Activated naive CD4-positive, alpha-beta T cell treated with anti-CD3 and anti-CD28 coated beads, Interleukin-2, amount 10 ng/mL, durations not matched to agents 7 days and 5 days (primary cell): ENCODE measurements around the gene SLC38A8.

Source experiments
- CTCF ChIA-PET: fragments of 350-600 bp; sonication (Branson Sonifier 250); formaldehyde crosslinking; loops from one replicate; lab custom pipeline; 2021; ENCODE audit warnings: antibody characterized with exemption; lab: Charles Lee
- DNase-seq: peaks from one replicate; pipeline ENCODE4 v3.0.0-alpha.2; 2020
- H3K27ac Mint-ChIP-seq: one replicate; pipeline ENCODE4 v1.8.0; 2021; ENCODE audit warnings: mild to moderate bottlenecking, moderate library complexity, mixed read lengths
- H3K27me3 Mint-ChIP-seq: one replicate; pipeline ENCODE4 v1.8.0; 2021; ENCODE audit warnings: mild to moderate bottlenecking, mixed read lengths
- H3K36me3 Mint-ChIP-seq: one replicate; pipeline ENCODE4 v1.8.0; 2021; ENCODE audit warnings: mixed read lengths
- H3K4me1 Mint-ChIP-seq: one replicate; pipeline ENCODE4 v1.8.0; 2021; ENCODE audit warnings: mixed read lengths
- H3K4me3 Mint-ChIP-seq: one replicate; pipeline ENCODE4 v1.8.0; 2021; ENCODE audit warnings: mild to moderate bottlenecking, moderate library complexity, mixed read lengths
- H3K9me3 Mint-ChIP-seq: one replicate; pipeline ENCODE4 v1.8.0; 2021; ENCODE audit warnings: mixed read lengths

Gene SLC38A8

GRCh38 chr16:84042308-84042878 is at the start of gene SLC38A8:
Gene SLC38A8, minus strand, starts transcription at chr16:84042795. Its CDS starts 638 bp downstream, at chr16:84042157.
- H3K27ac Mint-ChIP-seq, result no peak within 1 kb of the TSS
- no peak for DNase-seq
- H3K36me3 Mint-ChIP-seq, result no peaks in the 10 kb centered on the region
- no peaks in the 10 kb centered on the region for H3K4me1 Mint-ChIP-seq
- CTCF ChIA-PET, result interaction anchor here (0.8 to 1.6 kb wide), 3 partner anchors 24 to 133 kb away, joined by 3 to 5 read pairs (median 3); no protein-coding TSS in a partner anchor
- no peaks in the 10 kb centered on the region for H3K9me3 Mint-ChIP-seq
- no peak within 1 kb of the TSS for H3K4me3 Mint-ChIP-seq
- H3K27me3 Mint-ChIP-seq, result peaks cover 55% of the 10 kb centered on the region

GRCh38 chr16:84091460-84091859 is 48.9 kb upstream of the SLC38A8 start:
- Mint-ChIP-seq H3K27me3 (no peaks in the 10 kb centered on the region), H3K36me3 (peaks cover 62% of the 10 kb centered on the region), H3K27ac (no peak overlapping the region), H3K4me3 (no peak overlapping the region), H3K4me1 (peaks cover 42% of the 10 kb centered on the region), H3K9me3 (no peaks in the 10 kb centered on the region)
- CTCF ChIA-PET, result interaction anchor here (0.6 to 1.4 kb wide), 3 partner anchors 10 to 712 kb away, joined by 3 to 4 read pairs (median 4); no protein-coding TSS in a partner anchor
- no peak for DNase-seq

GRCh38 chr16:84090211-84090610 is 47.6 kb upstream of the SLC38A8 start:
- CTCF ChIA-PET, result interaction anchor here (7.4 kb wide), 1 partner anchor 84 kb away, joined by 123 read pairs; no protein-coding TSS in a partner anchor
- Mint-ChIP-seq H3K27ac (peak overlapping the region; percentile 83), H3K9me3 (no peaks in the 10 kb centered on the region), H3K4me1 (peaks cover 51% of the 10 kb centered on the region), H3K4me3 (no peak overlapping the region), H3K27me3 (no peaks in the 10 kb centered on the region), H3K36me3 (peaks cover 63% of the 10 kb centered on the region)
- DNase-seq, result peak; percentile 40

- Mint-ChIP-seq H3K4me3 (no peak overlapping the region), H3K4me1 (peaks cover 56% of the 10 kb centered on the region), H3K27ac (peak overlapping the region; percentile 84), H3K27me3 (no peaks in the 10 kb centered on the region), H3K9me3 (no peaks in the 10 kb centered on the region), H3K36me3 (peaks cover 54% of the 10 kb centered on the region)
- CTCF ChIA-PET, result interaction anchor here (1.0 to 7.4 kb wide), 8 partner anchors 11 to 99 kb away, joined by 3 to 123 read pairs (median 7); partner anchors contain the start of genes MBTPS1 and TAF1C
- peak; percentile 78 for DNase-seq
Measured at GRCh38 chr16:84088695-84089395, 46.2 kb upstream of the SLC38A8 start.

- peaks cover 56% of the 10 kb centered on the region for H3K4me1 Mint-ChIP-seq
- no peaks in the 10 kb centered on the region for H3K9me3 Mint-ChIP-seq
- H3K36me3 Mint-ChIP-seq, result peaks cover 49% of the 10 kb centered on the region
- DNase-seq, result no peak
- CTCF ChIA-PET, result interaction anchor here (0.7 to 7.4 kb wide), 10 partner anchors 18 to 261 kb away, joined by 3 to 123 read pairs (median 6); partner anchors contain the start of genes MBTPS1, OSGIN1 and TAF1C
- H3K4me3 Mint-ChIP-seq, result no peak overlapping the region
- H3K27me3 Mint-ChIP-seq, result no peaks in the 10 kb centered on the region
- H3K27ac Mint-ChIP-seq, result no peak overlapping the region
Measured at GRCh38 chr16:84087466-84088151, 45.0 kb upstream of the SLC38A8 start.

- H3K4me3 Mint-ChIP-seq, result no peak overlapping the region
- H3K4me1 Mint-ChIP-seq, result peaks cover 56% of the 10 kb centered on the region
- no peak for DNase-seq
- no peaks in the 10 kb centered on the region for H3K27me3 Mint-ChIP-seq
- no peak overlapping the region for H3K27ac Mint-ChIP-seq
- CTCF ChIA-PET, result interaction anchor here (1.1 to 7.4 kb wide), 10 partner anchors 18 to 133 kb away, joined by 3 to 123 read pairs (median 6); partner anchors contain the start of genes MBTPS1, OSGIN1 and TAF1C
- H3K36me3 Mint-ChIP-seq, result peaks cover 50% of the 10 kb centered on the region
- no peaks in the 10 kb centered on the region for H3K9me3 Mint-ChIP-seq
Measured at GRCh38 chr16:84087001-84087400, 44.4 kb upstream of the SLC38A8 start.

- peaks cover 51% of the 10 kb centered on the region for H3K36me3 Mint-ChIP-seq
- H3K4me1 Mint-ChIP-seq, result peaks cover 56% of the 10 kb centered on the region
- no peaks in the 10 kb centered on the region for H3K9me3 Mint-ChIP-seq
- CTCF ChIA-PET, result interaction anchor here (0.9 to 7.4 kb wide), 8 partner anchors 11 to 640 kb away, joined by 3 to 123 read pairs (median 4); partner anchors contain the start of gene TAF1C
- no peaks in the 10 kb centered on the region for H3K27me3 Mint-ChIP-seq
- no peak for DNase-seq
- no peak overlapping the region for H3K4me3 Mint-ChIP-seq
- peak overlapping the region; percentile 42 for H3K27ac Mint-ChIP-seq
Measured at GRCh38 chr16:84086341-84086740, 43.7 kb upstream of the SLC38A8 start.

GRCh38 chr16:84085773-84086172 is 43.2 kb upstream of the SLC38A8 start:
- H3K27ac Mint-ChIP-seq, result peak overlapping the region; percentile 42
- no peak overlapping the region for H3K4me3 Mint-ChIP-seq
- H3K9me3 Mint-ChIP-seq, result no peaks in the 10 kb centered on the region
- H3K36me3 Mint-ChIP-seq, result peaks cover 52% of the 10 kb centered on the region
- H3K27me3 Mint-ChIP-seq, result no peaks in the 10 kb centered on the region
- peaks cover 53% of the 10 kb centered on the region for H3K4me1 Mint-ChIP-seq
- CTCF ChIA-PET, result interaction anchor here (0.9 to 7.4 kb wide), 12 partner anchors 11 to 641 kb away, joined by 3 to 123 read pairs (median 4); partner anchors contain the start of gene TAF1C
- DNase-seq, result no peak

- H3K27ac Mint-ChIP-seq, result no peak overlapping the region
- H3K4me3 Mint-ChIP-seq, result no peak overlapping the region
- no peak for DNase-seq
- peaks cover 52% of the 10 kb centered on the region for H3K4me1 Mint-ChIP-seq
- no peaks in the 10 kb centered on the region for H3K9me3 Mint-ChIP-seq
- no peaks in the 10 kb centered on the region for H3K27me3 Mint-ChIP-seq
- CTCF ChIA-PET, result interaction anchor here (0.9 to 7.4 kb wide), 20 partner anchors 10 to 641 kb away, joined by 3 to 123 read pairs (median 3); partner anchors contain the start of gene TAF1C
- H3K36me3 Mint-ChIP-seq, result peaks cover 55% of the 10 kb centered on the region
Measured at GRCh38 chr16:84085271-84085667, 42.7 kb upstream of the SLC38A8 start.

GRCh38 chr16:84084570-84085270 is 42.1 kb upstream of the SLC38A8 start:
- Mint-ChIP-seq H3K27me3 (no peaks in the 10 kb centered on the region), H3K4me1 (peaks cover 46% of the 10 kb centered on the region), H3K36me3 (peaks cover 55% of the 10 kb centered on the region), H3K27ac (no peak overlapping the region), H3K4me3 (no peak overlapping the region), H3K9me3 (no peaks in the 10 kb centered on the region)
- CTCF ChIA-PET, result interaction anchor here (0.5 to 7.4 kb wide), 24 partner anchors 10 to 642 kb away, joined by 3 to 123 read pairs (median 3); partner anchors contain the start of genes MBTPS1 and TAF1C
- DNase-seq, result peak; percentile 81

GRCh38 chr16:84082835-84083569 is 40.4 kb upstream of the SLC38A8 start:
- Mint-ChIP-seq H3K9me3 (no peaks in the 10 kb centered on the region), H3K27ac (no peak overlapping the region), H3K4me3 (no peak overlapping the region), H3K27me3 (no peaks in the 10 kb centered on the region), H3K4me1 (peaks cover 29% of the 10 kb centered on the region), H3K36me3 (peaks cover 52% of the 10 kb centered on the region)
- no peak for DNase-seq
- CTCF ChIA-PET, result interaction anchor here (0.8 to 3.0 kb wide), 5 partner anchors 17 to 104 kb away, joined by 3 to 19 read pairs (median 5); partner anchors contain the start of gene TAF1C

GRCh38 chr16:84082110-84082509 is 39.5 kb upstream of the SLC38A8 start:
- DNase-seq, result no peak
- Mint-ChIP-seq H3K9me3 (no peaks in the 10 kb centered on the region), H3K27ac (no peak overlapping the region), H3K36me3 (peaks cover 46% of the 10 kb centered on the region), H3K27me3 (no peaks in the 10 kb centered on the region), H3K4me3 (no peak overlapping the region), H3K4me1 (peaks cover 21% of the 10 kb centered on the region)
- CTCF ChIA-PET, result interaction anchor here (1.2 to 3.2 kb wide), 2 partner anchors 93 to 94 kb away, joined by 7 to 12 read pairs; no protein-coding TSS in a partner anchor
